HG03175 (cell line): ENCODE measurements around the gene RPE65.
"Not testable (repeated sequence)": the region's sequence is repeated elsewhere in the genome, so short reads cannot be mapped to it uniquely, and the experiment has no call there.

ENCODE experiments used
- ATAC-seq: cut with Tn5 transposase; IDR thresholded peaks from one replicate; pipeline ENCODE4 v1.9.1; 2021; ENCODE audit warnings: mild to moderate bottlenecking, moderate library complexity; ENCODE audit not compliant: unreplicated experiment

Gene RPE65

GRCh38 chr1:68449901-68450300 is at the start of gene RPE65:
RPE65 (minus strand) TSS chr1:68449954; CDS start chr1:68449905, 49 bp downstream.
- no peak for ATAC-seq

DNA sequence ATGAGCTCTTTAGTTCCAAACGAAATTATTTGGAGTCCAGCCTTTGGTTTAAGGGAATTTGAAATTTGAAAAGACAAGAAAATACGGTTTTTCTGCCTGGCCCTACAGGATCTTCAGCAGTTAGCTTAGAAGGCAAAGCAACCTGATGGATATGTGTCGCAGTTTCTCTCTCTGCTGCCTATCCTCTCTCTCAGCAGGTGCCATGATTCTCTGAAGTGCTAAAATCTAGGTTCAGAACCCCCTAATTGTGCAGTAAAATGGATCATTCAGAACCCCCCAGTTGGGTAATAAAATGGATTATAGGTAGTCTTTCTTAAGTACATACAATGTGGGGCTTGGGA is 47.6 kb upstream of the RPE65 start:
- peak; percentile 24 for ATAC-seq

DNA sequence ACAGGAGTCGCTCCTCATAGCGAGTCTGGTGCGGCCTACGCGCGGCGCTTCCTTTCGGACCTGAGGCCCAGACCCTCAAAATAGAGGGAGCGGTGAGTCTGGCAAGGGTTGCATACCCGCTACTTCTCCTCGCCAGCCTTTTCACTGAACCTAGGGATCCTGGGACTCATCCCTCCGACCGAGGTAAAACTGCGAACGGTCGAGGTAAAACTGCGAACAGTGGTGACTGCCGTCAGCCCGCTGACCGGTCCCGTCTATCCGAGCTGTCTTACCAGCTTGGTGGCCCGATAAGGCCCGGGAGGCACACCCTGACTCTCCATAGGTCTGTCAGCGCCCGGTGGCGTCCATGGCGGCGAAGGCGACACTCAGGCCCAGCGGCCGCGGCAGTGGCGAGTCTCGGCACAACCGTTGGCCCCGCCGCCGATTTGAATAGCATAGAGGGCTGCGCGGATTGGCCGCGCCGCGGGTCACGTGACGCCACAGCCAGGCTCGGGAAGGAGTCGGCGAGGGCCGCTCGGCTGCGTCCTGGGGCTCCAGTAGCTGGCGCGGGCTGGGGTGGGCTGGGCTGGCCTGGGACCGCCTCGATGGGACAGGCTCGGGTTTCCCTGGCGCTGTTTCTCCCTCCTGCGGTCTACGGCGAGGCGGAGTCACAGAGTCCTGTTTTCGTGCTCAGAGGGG is 47.1 kb upstream of the RPE65 start, which contains the start of gene DEPDC1:
Gene DEPDC1, minus strand, starts transcription at position 403 of the 678 bp plus-strand sequence. Its CDS starts 83 bp downstream, at position 320.
- peak; percentile 95 for ATAC-seq

DNA sequence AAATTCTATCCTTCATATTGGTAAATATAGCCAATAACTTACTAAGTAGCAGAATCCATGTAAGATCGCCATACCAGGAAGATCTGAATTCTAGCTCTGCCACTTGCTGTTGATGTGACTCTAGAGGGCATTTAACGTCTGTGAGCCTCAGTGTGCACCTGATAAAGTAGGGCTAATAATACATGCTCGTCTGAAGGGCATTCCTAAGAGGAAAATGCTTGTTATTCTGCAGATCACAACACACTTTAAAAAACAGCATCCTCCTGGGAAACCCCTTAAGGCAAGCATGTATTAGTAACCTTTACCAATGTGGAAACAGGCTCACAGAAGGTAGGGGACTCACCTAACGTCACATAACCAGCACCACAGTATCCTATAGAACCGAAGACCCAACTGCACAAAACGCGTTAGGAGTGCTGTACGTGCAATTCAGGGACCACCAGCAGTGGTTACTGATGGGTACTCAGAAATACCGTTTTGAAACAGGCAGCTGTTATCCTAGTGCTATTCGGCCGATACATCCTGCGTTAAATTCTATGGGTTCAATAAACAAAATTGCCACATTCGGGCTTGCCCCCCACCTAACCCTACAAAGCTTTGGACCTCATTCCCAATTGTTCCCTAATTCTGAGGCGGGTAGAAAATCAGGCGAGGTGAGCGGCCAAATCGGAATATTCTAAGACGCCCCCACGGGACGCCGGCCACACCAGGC is 46.4 kb upstream of the RPE65 start:
- peak; percentile 10 for ATAC-seq

- ATAC-seq: no peak
Observed at GRCh38 chr1:68495532-68495931, 45.8 kb upstream of the RPE65 start.

GRCh38 chr1:68493193-68493592 is 43.4 kb upstream of the RPE65 start:
- no peak for ATAC-seq

GRCh38 chr1:68492255-68492654 is 42.5 kb upstream of the RPE65 start:
- ATAC-seq: not testable (repeated sequence)

GRCh38 chr1:68490046-68490651 is 40.4 kb upstream of the RPE65 start:
- ATAC-seq: no peak

GRCh38 chr1:68485431-68486022 is 35.8 kb upstream of the RPE65 start:
- no peak for ATAC-seq

- ATAC-seq: no peak
Observed at GRCh38 chr1:68484618-68485017, 34.9 kb upstream of the RPE65 start.

- no peak for ATAC-seq
Observed at GRCh38 chr1:68481041-68481440, 31.3 kb upstream of the RPE65 start.

- ATAC-seq: no peak
Observed at GRCh38 chr1:68479501-68479900, 29.7 kb upstream of the RPE65 start.

DNA sequence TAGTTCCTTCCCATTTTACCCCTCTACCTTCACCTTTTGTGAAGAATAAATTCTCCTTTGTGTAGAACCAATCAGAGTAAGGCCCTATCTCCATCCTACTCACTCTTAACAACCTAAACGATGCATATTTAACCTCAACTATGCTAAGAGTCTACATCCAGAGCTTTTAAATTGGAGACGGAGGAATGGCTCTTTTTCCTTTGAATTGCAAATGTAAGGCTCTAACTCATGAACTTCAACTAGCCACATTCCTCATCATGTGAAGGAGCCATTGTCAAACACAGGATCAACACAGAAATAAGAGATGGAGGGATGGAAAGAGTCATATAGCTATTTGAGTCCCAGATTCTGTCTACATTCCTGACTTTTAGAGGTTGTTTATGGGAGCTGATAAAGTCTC is 28.9 kb upstream of the RPE65 start:
- ATAC-seq: no peak

- ATAC-seq: not testable (repeated sequence)
Observed at GRCh38 chr1:68476626-68477025, 26.9 kb upstream of the RPE65 start.

DNA sequence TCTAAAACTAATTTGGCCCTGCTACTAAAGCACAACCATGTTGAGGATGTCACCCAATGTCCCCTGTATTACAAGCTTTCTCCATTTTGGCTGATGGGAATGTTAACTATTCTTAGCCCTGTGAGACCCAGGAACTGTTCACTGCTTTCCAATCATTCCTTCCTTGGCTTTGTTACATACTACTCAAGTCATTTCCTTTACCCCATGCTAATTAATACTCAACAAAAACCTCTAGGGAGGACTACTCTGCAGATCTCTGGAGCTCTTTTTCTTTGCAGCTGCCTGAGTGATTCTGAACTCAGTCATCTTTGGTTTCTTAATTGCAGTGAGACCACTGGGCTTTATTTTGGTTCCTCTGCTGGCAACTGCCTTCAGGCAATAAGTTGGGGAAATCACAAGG is 23.3 kb upstream of the RPE65 start:
- no peak for ATAC-seq

DNA sequence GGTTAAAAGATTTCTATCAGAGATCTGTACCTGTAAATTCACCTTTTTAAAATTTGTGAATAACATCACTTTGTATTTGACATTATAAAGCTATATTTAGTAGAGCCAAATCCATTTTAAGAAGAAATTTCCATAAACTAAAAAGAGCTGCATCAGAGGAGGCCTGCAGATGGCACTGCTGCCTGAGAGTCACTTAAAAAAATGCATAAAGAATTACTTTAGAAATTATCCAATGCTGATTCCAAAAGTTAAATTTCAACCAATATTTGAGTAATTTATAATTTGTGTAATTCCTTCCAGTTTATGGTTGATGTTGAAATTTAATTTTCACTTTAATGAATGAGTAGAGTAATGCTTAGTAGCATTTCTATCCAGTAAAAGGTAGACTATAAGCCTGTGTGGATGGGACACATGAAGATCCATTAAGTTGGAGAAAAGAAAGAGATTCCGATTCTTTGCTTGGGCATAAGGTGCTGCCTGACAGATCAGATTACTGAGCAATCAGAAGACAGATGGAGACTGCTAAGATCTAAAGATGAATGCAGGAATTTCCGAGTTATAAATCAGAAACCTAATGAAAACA is 20.7 kb upstream of the RPE65 start:
- ATAC-seq: no peak

DNA sequence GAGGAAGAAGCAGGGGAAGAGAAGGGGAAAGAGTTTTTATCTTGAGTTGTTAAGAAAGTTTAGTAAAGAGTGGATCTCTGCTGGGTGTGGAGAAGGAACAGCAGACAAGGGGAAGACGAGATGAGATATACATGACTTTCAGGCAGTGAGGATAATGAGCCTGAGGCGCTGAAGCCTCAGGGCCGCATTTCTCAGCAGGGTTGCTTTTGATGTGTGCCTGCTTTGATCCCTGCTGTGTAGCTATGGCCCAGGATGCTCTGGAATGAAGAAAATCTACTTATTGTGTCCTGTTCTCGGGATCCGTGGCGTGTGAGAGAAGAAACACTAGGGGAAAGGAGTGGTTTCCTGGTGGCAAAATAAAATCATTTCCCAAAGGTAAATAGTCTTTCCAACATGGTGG is 15.1 kb upstream of the RPE65 start:
- no peak for ATAC-seq

DNA sequence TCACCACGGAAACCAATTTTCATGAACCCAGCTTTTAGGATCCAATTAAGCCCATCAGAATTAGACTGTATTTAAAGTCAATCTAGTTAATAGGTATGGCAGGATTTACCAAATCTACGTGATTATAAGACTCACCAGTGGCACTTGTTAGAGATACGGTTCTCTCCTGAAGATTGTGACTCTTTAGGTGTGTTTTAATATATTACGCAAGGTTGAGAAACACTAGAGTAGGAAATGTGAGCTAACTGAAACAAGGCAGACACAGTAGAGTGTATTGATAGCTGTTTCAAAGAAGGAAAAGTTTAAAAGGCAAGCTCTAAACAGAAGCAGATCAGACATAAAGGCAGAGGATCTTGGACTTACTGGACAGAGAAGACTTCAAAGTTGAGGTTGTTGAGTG is 11.2 kb upstream of the RPE65 start:
- ATAC-seq: no peak

DNA sequence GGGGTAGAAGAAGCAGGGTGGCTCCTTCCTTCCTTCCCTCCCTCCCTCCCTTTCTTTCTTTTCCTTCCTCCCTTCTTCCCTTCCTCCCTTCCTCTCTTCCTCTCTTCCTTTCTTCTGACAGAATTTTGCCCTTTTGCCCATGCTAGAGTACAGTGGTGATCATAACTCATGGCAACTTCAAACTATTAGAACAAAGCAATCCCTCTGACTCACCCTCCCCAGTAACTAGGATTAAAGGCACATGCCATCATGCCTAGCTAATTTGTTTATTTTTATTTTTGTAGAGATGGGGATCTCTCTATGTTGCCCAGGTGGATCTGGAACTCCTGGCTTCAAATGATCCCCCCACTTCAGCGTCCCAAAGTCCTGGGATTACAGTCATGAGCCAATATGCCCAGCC is 10.0 kb upstream of the RPE65 start:
- no peak for ATAC-seq

DNA sequence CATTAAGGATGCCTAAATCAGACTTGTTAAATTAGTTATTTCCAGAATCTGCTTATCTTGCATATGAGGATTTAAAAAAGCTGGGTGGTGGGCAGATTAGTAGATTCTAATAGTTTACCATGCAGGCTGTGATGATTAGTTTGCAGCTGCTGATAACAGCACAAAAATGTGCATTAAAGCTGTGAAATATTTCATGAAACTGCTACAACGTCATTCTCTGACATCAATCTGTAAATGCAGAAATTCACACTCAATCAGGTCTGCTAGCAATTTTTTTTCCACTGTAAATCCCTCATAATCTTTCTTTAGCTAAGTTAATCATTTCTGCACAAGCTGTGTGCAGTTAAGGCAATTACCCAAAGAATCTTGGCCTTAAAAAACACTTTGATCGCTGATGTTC is 9.3 kb upstream of the RPE65 start:
- no peak for ATAC-seq

GRCh38 chr1:68456202-68456601 is 6.4 kb upstream of the RPE65 start:
- ATAC-seq: no peak
